ENCODE measurements around the gene SERPINA10. TPM values are rescaled to one million over a fixed set of nuclear protein-coding genes. Genes with fewer than 3 reads are reported as not detected.
"Not testable (repeated sequence)": the region's sequence is repeated elsewhere in the genome, so short reads cannot be mapped to it uniquely, and the experiment has no call there.

SERPINA10 gene
- total RNA-seq, 4 donors from 2014 or later = 0.24 TPM; not detected in 3

GRCh38 chr14:94278731-94279130 is 14.3 kb downstream of the SERPINA10 start:
- DNase-seq (ENCODE audit: low spot score in 2 of 2) = no peak
- 69% methylated on average over 2 of the region's 2 CpGs for WGBS

DNA sequence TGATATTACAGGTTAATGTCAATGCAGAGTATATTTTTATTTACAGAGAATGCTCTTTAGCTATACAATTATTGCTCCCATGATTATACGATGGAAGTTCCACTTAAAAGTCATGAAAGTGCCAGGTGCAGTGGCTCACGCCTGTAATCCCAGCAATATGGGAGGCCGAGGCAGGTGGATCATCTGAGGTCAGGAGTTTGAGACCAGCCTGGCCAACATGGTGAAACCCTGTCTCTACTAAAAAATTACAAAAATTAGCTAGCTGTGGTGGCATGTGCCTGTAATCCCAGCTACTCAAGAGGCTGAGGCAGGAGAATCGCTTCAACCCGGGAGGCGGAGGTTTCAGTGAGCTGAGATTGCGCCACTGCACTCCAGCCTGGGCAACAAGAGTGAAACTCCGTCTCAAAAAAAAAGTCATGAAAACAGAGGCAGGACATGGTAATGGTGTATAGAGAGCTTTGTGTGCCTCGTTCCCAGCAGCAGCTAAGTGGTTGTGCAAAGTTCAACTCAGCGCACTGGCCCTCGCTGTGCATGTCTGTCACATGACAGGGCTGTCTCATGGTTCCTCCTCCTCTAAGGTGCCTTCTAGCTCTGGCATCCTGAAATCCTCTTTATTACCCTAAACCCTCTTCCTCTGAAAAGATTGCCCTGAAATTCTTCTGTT is 16.0 kb downstream of the SERPINA10 start:
- 82% methylated on average over 11 of the region's 11 CpGs for WGBS
- H3K4me1 ChIP-seq; H3K9me3 ChIP-seq; DNase-seq (ENCODE audit: low spot score in 2 of 2); H3K27me3 ChIP-seq; H3K27ac ChIP-seq; H3K4me3 ChIP-seq; H3K36me3 ChIP-seq: not testable (repeated sequence)

More at GRCh38 chr14:94278731-94279130, 14.3 kb downstream of the SERPINA10 start:
- Histone ChIP-seq H3K27me3 (no peaks in the 10 kb centered on the region), H3K4me1 (no peaks in the 10 kb centered on the region), H3K4me3 (no peak overlapping the region), H3K36me3 (no peaks in the 10 kb centered on the region), H3K27ac (no peak overlapping the region), H3K9me3 (no peaks in the 10 kb centered on the region)
- no peak for TF ChIP-seq CTCF (IDR thresholded peaks at IDR 0.05)
- no peak for TF ChIP-seq EP300 (IDR thresholded peaks at IDR 0.05)
- TF ChIP-seq POLR2A (IDR thresholded peaks at IDR 0.05) = no peak
- no peak for TF ChIP-seq POLR2AphosphoS5 (IDR thresholded peaks at IDR 0.05)

GRCh38 chr14:94269156-94269555 is 23.9 kb downstream of the SERPINA10 start:
- no peak overlapping the region for H3K27ac ChIP-seq
- H3K27me3 ChIP-seq = no peaks in the 10 kb centered on the region
- H3K9me3 ChIP-seq = no peaks in the 10 kb centered on the region
- no peak for DNase-seq (ENCODE audit: low spot score in 2 of 2)
- no peaks in the 10 kb centered on the region for H3K4me1 ChIP-seq
- WGBS = 67% methylated on average over 10 of the region's 10 CpGs
- no peak for TF ChIP-seq CTCF (IDR thresholded peaks at IDR 0.05)
- no peak for TF ChIP-seq POLR2AphosphoS5 (IDR thresholded peaks at IDR 0.05)
- TF ChIP-seq EP300 (IDR thresholded peaks at IDR 0.05) = no peak
- TF ChIP-seq POLR2A (IDR thresholded peaks at IDR 0.05) = no peak
- no peak overlapping the region for H3K4me3 ChIP-seq
- H3K36me3 ChIP-seq = no peaks in the 10 kb centered on the region

DNA sequence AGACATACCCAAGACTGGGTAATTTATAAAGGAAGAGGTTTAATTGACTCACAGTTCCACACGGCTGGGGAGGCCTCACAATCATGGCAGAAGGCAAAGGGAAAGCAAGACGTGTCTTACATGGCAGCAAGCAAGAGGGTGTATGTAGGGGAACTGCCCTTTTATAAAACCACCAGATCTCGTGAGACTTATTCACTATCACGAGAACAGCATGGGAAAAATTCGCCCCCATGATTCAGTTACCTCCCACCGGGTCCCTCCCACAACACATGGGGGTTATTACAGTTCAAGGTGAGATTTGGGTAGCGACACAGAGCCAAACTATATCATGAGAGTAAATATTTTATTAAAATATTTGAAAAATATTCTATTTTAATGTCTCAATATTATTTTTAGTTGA is 24.5 kb downstream of the SERPINA10 start:
- H3K27ac ChIP-seq; H3K9me3 ChIP-seq; H3K27me3 ChIP-seq; H3K4me3 ChIP-seq; DNase-seq (ENCODE audit: low spot score in 2 of 2); H3K36me3 ChIP-seq; H3K4me1 ChIP-seq: not testable (repeated sequence)
- 77% methylated on average over 7 of the region's 7 CpGs for WGBS

GRCh38 chr14:94267352-94267751 is 25.7 kb downstream of the SERPINA10 start:
- Histone ChIP-seq H3K4me3 (no peak overlapping the region), H3K4me1 (no peaks in the 10 kb centered on the region), H3K27ac (no peak overlapping the region), H3K36me3 (no peaks in the 10 kb centered on the region), H3K27me3 (no peaks in the 10 kb centered on the region), H3K9me3 (peaks cover 8% of the 10 kb centered on the region)
- TF ChIP-seq EP300 (IDR thresholded peaks at IDR 0.05) (no peak), CTCF (IDR thresholded peaks at IDR 0.05) (no peak), POLR2AphosphoS5 (IDR thresholded peaks at IDR 0.05) (no peak), POLR2A (IDR thresholded peaks at IDR 0.05) (no peak)
- no peak for DNase-seq (ENCODE audit: low spot score in 2 of 2)
- 93% methylated on average over 1 of the region's 1 CpG for WGBS

DNA sequence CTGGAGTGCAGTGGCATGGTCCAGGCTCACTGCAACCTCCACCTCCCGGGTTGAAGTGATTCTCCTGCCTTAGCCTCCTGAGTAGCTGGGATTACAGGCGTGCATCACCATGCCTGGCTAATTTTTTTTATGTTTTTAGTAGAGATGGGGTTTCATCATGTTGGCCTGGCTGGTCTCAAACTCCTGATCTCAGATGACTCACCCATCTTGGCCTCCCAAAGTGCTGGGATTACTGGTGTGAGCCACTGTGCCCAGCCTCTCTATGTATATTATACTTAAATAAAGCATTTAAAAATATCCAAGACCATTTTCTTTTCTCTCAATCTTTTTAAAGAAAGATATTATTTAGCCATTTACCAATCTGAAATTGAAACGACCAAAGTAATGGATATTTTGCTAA is 28.9 kb downstream of the SERPINA10 start:
- H3K4me1 ChIP-seq; H3K27me3 ChIP-seq; H3K9me3 ChIP-seq; DNase-seq (ENCODE audit: low spot score in 2 of 2); H3K4me3 ChIP-seq; H3K36me3 ChIP-seq; H3K27ac ChIP-seq: not testable (repeated sequence)
- WGBS = 90% methylated on average over 3 of the region's 3 CpGs

DNA sequence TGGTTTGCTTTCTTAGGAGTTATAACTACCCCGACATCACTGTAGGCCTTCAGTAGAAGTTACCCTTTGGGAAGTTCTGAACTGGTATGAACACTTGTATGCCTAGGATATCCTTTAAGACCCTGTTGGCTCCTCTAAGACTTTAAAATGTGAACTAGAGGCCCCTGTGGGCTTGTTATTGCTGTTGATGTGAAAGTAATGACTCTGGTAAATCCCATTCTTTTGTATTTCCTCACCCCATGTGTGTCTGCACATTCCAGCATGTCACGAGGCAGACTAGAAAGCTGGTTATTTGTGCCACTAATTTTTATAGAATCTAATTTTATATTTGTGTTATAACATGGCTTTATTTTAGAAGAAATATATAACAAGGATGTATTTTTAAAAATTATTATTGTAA is 48.9 kb downstream of the SERPINA10 start:
- H3K4me1 ChIP-seq = no peaks in the 10 kb centered on the region
- no peaks in the 10 kb centered on the region for H3K9me3 ChIP-seq
- no peaks in the 10 kb centered on the region for H3K27me3 ChIP-seq
- no peak for DNase-seq (ENCODE audit: low spot score in 2 of 2)
- no peak for TF ChIP-seq POLR2A (IDR thresholded peaks at IDR 0.05)
- no peak for TF ChIP-seq CTCF (IDR thresholded peaks at IDR 0.05)
- TF ChIP-seq EP300 (IDR thresholded peaks at IDR 0.05) = no peak
- TF ChIP-seq POLR2AphosphoS5 (IDR thresholded peaks at IDR 0.05) = no peak
- no peak overlapping the region for H3K27ac ChIP-seq
- 90% methylated on average over 2 of the region's 2 CpGs for WGBS
- H3K36me3 ChIP-seq = no peaks in the 10 kb centered on the region
- H3K4me3 ChIP-seq = no peak overlapping the region
